ENCODE results near the gene NHEJ1. TPM values are rescaled to one million over a fixed set of nuclear protein-coding genes. Genes with fewer than 3 reads are reported as not detected.
A peak's percentile ranks its signal among the peaks of the same experiment; 100 is the strongest.

Gene NHEJ1
- total and polyA plus RNA-seq, 11 donors = 3.7 to 17.0 (median 8.0) TPM

- DNase-seq = no peak
- H3K27me3 ChIP-seq = peaks cover 15 to 37% (median 24%) of the 10 kb centered on the region in 9 donors
- no peaks in the 10 kb centered on the region for H3K36me3 ChIP-seq
- WGBS, 4 donors = 79 to 93% (median 83%) methylated on average over 1 of the region's 1 CpG
- TF ChIP-seq CTCF (IDR thresholded peaks at IDR 0.05) = no peak
- no peak for TF ChIP-seq POLR2A (IDR thresholded peaks at IDR 0.05)
- intact Hi-C loops (cut with DNase I) = no loop called here
- peaks cover 0 to 9% (median 5%) of the 10 kb centered on the region in 12 donors for H3K4me1 ChIP-seq
- no peak overlapping the region for H3K27ac ChIP-seq
- ATAC-seq = no peak
- H3K9me3 ChIP-seq = no peaks in the 10 kb centered on the region
- H3K4me3 ChIP-seq = no peak overlapping the region
Measured at GRCh38 chr2:219065484-219065883, 95.1 kb downstream of the NHEJ1 start.

- Histone ChIP-seq H3K4me3 (no peak overlapping the region), H3K9me3 (no peaks in the 10 kb centered on the region), H3K27me3 (peaks cover 46 to 69% (median 57%) of the 10 kb centered on the region in 9 donors), H3K27ac (no peak overlapping the region), H3K4me1 (peaks cover 12 to 42% (median 33%) of the 10 kb centered on the region in 12 donors), H3K36me3 (no peaks in the 10 kb centered on the region)
- intact Hi-C loops (cut with DNase I) = no loop called here
- no peak for TF ChIP-seq CTCF (IDR thresholded peaks at IDR 0.05)
- TF ChIP-seq POLR2A (IDR thresholded peaks at IDR 0.05) = no peak
- ATAC-seq = no peak
- no peak for DNase-seq
- 64 to 79% (median 68%) methylated on average over 6 of the region's 6 CpGs for WGBS, 4 donors
Measured at GRCh38 chr2:219062081-219062480, 98.5 kb downstream of the NHEJ1 start.

GRCh38 chr2:219060821-219061791 is 99.5 kb downstream of the NHEJ1 start, which contains the start of gene IHH:
IHH (minus strand) TSS chr2:219060921; CDS start chr2:219060467, 454 bp downstream.
- Histone ChIP-seq H3K4me3 (peak within 1 kb of the TSS in 9 of 12 donors; percentile 7 to 41 (median 33)), H3K36me3 (no peaks in the 10 kb centered on the region), H3K27ac (no peak within 1 kb of the TSS), H3K9me3 (no peaks in the 10 kb centered on the region), H3K4me1 (peaks cover 12 to 42% (median 33%) of the 10 kb centered on the region in 12 donors), H3K27me3 (peaks cover 54 to 79% (median 67%) of the 10 kb centered on the region in 9 donors)
- DNase-seq (no peak), ATAC-seq (no peak)
- TF ChIP-seq POLR2A (IDR thresholded peaks at IDR 0.05) (no peak), CTCF (IDR thresholded peaks at IDR 0.05) (no peak)
- 2 to 14% (median 7%) methylated on average over 10 to 76 of the region's 76 CpGs for WGBS, 4 donors
- intact Hi-C loops (cut with DNase I) = no loop called here

Data from heart left ventricle (tissue), 16 donors.